H1 (cell line): ENCODE measurements around the gene PTPRT. TPM values are rescaled to one million over a fixed set of nuclear protein-coding genes. Genes with fewer than 3 reads are reported as not detected.

ENCODE experiments used
- CTCF ChIA-PET: fragments of 300-600 bp; sonication (Branson Sonifier 250); formaldehyde crosslinking; loops from one replicate; lab custom pipeline; 2021; ENCODE audit not compliant: partially characterized antibody; lab: Charles Lee
- POLR2A ChIA-PET: fragments of 300-600 bp; sonication (Branson Sonifier 250); formaldehyde crosslinking; loops from one replicate; lab custom pipeline; 2021; ENCODE audit warnings: inconsistent platforms; ENCODE audit not compliant: partially characterized antibody; lab: Charles Lee
- DNase-seq, 2 experiments: peaks; one replicate each; pipeline versions ENCODE4 v3.0.0 to v3.0.0-alpha.2; 2010 to 2022; ENCODE audit warnings: low spot score in 2 of 2, low read depth in 1 of 2, mixed read lengths in 1 of 2
- FAIRE-seq: peaks from 2 replicates; lab custom pipeline; 2011; peaks lifted over from hg19 to GRCh38; lab: Jason Lieb, UNC
- H2AFZ ChIP-seq: 2 replicates; pipeline ENCODE4 v1.8.1; 2012; ENCODE audit warnings: low read length, inconsistent platforms
- H2AK5ac ChIP-seq: 2 replicates; pipeline ENCODE4 v1.6.1; 2013; ENCODE audit warnings: low read depth, low read length
- H2BK120ac ChIP-seq: replicated peaks from 2 replicates; pipeline ENCODE3; 2013; ENCODE audit warnings: low read depth, low read length, inconsistent platforms
- H2BK12ac ChIP-seq: 2 replicates; pipeline ENCODE4 v1.6.1; 2013; ENCODE audit warnings: low read depth, low read length
- H2BK15ac ChIP-seq: 2 replicates; pipeline ENCODE4 v1.6.1; 2013; ENCODE audit warnings: low read length
- H2BK20ac ChIP-seq: 2 replicates; pipeline ENCODE4 v1.6.1; 2013; ENCODE audit warnings: low read length
- H2BK5ac ChIP-seq: 2 replicates; pipeline ENCODE4 v1.6.1; 2013; ENCODE audit warnings: low read depth, low read length
- H3K14ac ChIP-seq: 2 replicates; pipeline ENCODE4 v1.6.1; 2013; ENCODE audit warnings: inconsistent platforms; ENCODE audit not compliant: insufficient read length
- H3K18ac ChIP-seq: 2 replicates; pipeline ENCODE4 v1.6.1; 2013; ENCODE audit warnings: low read length; ENCODE audit errors: extremely low read depth
- H3K23ac ChIP-seq: 2 replicates; pipeline ENCODE4 v1.6.1; 2013; ENCODE audit warnings: inconsistent platforms; ENCODE audit not compliant: insufficient read length
- H3K23me2 ChIP-seq: 2 replicates; pipeline ENCODE4 v1.6.1; 2013; ENCODE audit warnings: low read depth, low read length
- H3K27ac ChIP-seq: 2 replicates; pipeline ENCODE4 v1.6.1; 2011; ENCODE audit warnings: low read depth, low read length, inconsistent platforms
- H3K27me3 ChIP-seq, 4 experiments: replicated peaks in 1 of 4; 1 replicate in 1 of 4; 2 replicates in 3 of 4; pipeline versions ENCODE4 v1.6.1 to v1.8.1; 2011 to 2013; ENCODE audit warnings: low read length in 3 of 4, mild to moderate bottlenecking in 3 of 4, inconsistent platforms in 2 of 4, mixed read lengths in 2 of 4, moderate library complexity in 1 of 4; ENCODE audit not compliant: control insufficient read depth in 3 of 4, insufficient read depth in 3 of 4; ENCODE audit errors: extremely low read depth in 1 of 4
- H3K36me3 ChIP-seq, 4 experiments: 2 replicates each; pipeline versions ENCODE4 v1.6.1 to v1.8.1; 2011 to 2013; ENCODE audit warnings: mild to moderate bottlenecking in 4 of 4, low read length in 3 of 4, moderate library complexity in 2 of 4, control low read depth in 1 of 4, inconsistent platforms in 1 of 4; ENCODE audit not compliant: insufficient read depth in 4 of 4, control insufficient read depth in 2 of 4
- H3K4ac ChIP-seq: replicated peaks from 2 replicates; pipeline ENCODE3; 2013; ENCODE audit warnings: low read length, low read depth, mixed read lengths, inconsistent platforms; ENCODE audit not compliant: insufficient read length
- H3K4me1 ChIP-seq, 4 experiments: replicated peaks in 1 of 4; 1 replicate in 1 of 4; 2 replicates in 3 of 4; pipeline versions ENCODE4 v1.6.1 to v1.8.1; 2011 to 2013; ENCODE audit warnings: low read length in 3 of 4, inconsistent platforms in 2 of 4, mixed read lengths in 1 of 4; ENCODE audit not compliant: insufficient read depth in 4 of 4, control insufficient read depth in 3 of 4
- H3K4me2 ChIP-seq, 2 experiments: 2 replicates each; pipeline versions ENCODE4 v1.6.1 to v1.8.1; 2011 to 2013; ENCODE audit warnings: low read depth in 2 of 2, low read length in 2 of 2, control low read depth in 1 of 2, inconsistent platforms in 1 of 2, mild to moderate bottlenecking in 1 of 2; ENCODE audit not compliant: insufficient read depth in 1 of 2
- H3K4me3 ChIP-seq, 4 experiments: fragments of 200-600, 300-600 bp in 1 of 4; sonication (generic), shearing (Covaris generic), sonication (Bioruptor Twin) in 1 of 4; 2 replicates each; pipeline versions ENCODE4 v1.5.1 to v1.8.1; 2011 to 2016; ENCODE audit warnings: low read length in 4 of 4, low read depth in 3 of 4, control low read depth in 2 of 4, inconsistent platforms in 2 of 4, mild to moderate bottlenecking in 2 of 4, mixed read lengths in 1 of 4, moderate library complexity in 1 of 4; ENCODE audit not compliant: insufficient read depth in 2 of 4; ENCODE audit errors: extremely low read depth in 1 of 4
- H3K56ac ChIP-seq: replicated peaks from 2 replicates; pipeline ENCODE3; 2013; ENCODE audit warnings: low read depth, mild to moderate bottlenecking, mixed read lengths, low read length, inconsistent platforms; ENCODE audit not compliant: insufficient read length
- H3K79me1 ChIP-seq: 2 replicates; pipeline ENCODE4 v1.6.1; 2013; ENCODE audit warnings: low read depth, low read length, control low read depth
- H3K79me2 ChIP-seq, 2 experiments: 2 replicates each; pipeline versions ENCODE4 v1.6.1 to v1.8.1; 2012 to 2013; ENCODE audit warnings: low read length in 2 of 2, mild to moderate bottlenecking in 2 of 2, inconsistent platforms in 1 of 2; ENCODE audit not compliant: insufficient read depth in 2 of 2, control insufficient read depth in 1 of 2
- H3K9ac ChIP-seq, 4 experiments: replicated peaks in 1 of 4; 1 replicate in 1 of 4; 2 replicates in 3 of 4; pipeline versions ENCODE4 v1.6.1 to v1.8.1; 2011 to 2013; ENCODE audit warnings: low read depth in 3 of 4, low read length in 3 of 4, control low read depth in 2 of 4, mild to moderate bottlenecking in 2 of 4, moderate library complexity in 2 of 4, inconsistent platforms in 1 of 4; ENCODE audit errors: extremely low read depth in 1 of 4
- H3K9me3 ChIP-seq, 2 experiments: 2 replicates each; pipeline versions ENCODE4 v1.6.1 to v1.8.1; 2012 to 2013; ENCODE audit warnings: mild to moderate bottlenecking in 2 of 2, moderate library complexity in 2 of 2, control low read depth in 1 of 2, inconsistent platforms in 1 of 2, low read depth in 1 of 2, low read length in 1 of 2, mixed read lengths in 1 of 2; ENCODE audit not compliant: insufficient read depth in 2 of 2
- H4K20me1 ChIP-seq, 2 experiments: replicated peaks in 1 of 2; 2 replicates each; pipeline versions ENCODE3 to v1.8.1; 2011 to 2013; ENCODE audit warnings: inconsistent platforms in 2 of 2, low read length in 2 of 2, mild to moderate bottlenecking in 1 of 2; ENCODE audit not compliant: insufficient read depth in 2 of 2, control insufficient read depth in 1 of 2
- H4K5ac ChIP-seq: 2 replicates; pipeline ENCODE4 v1.6.1; 2013; ENCODE audit warnings: low read length, low read depth, mixed read lengths, inconsistent platforms; ENCODE audit not compliant: insufficient read length
- H4K8ac ChIP-seq: 2 replicates; pipeline ENCODE4 v1.8.0; 2013; ENCODE audit warnings: mild to moderate bottlenecking, moderate library complexity, low read length, inconsistent platforms; ENCODE audit not compliant: insufficient read depth; ENCODE audit errors: extremely low read depth
- H4K91ac ChIP-seq: replicated peaks from 2 replicates; pipeline ENCODE3; 2013; ENCODE audit warnings: low read length, mixed read lengths, inconsistent platforms; ENCODE audit not compliant: insufficient read length
- WGBS, 2 experiments: shearing (Covaris generic) in 1 of 2; methylation state at CpG; one replicate each; pipeline versions ENCODE4 v1.1.6 to v1.1.7; 2013 to 2015; ENCODE audit warnings: low lambda C conversion rate in 2 of 2, mixed read lengths in 2 of 2, inconsistent platforms in 1 of 2, low coverage in 1 of 2, missing lambda C conversion rate in 1 of 2; ENCODE audit not compliant: insufficient replicate concordance in 2 of 2, insufficient coverage in 1 of 2, insufficient read length in 1 of 2; ENCODE audit errors: extremely low coverage in 1 of 2, missing lambda C conversion rate in 1 of 2; 5-methylcytosine and 5-hydroxymethylcytosine counted together
- polyA plus RNA-seq, 7 experiments: library from polyadenylated mRNA; depleted of rRNA in 3 of 7; stranded (reverse) in 5 of 7; unstranded in 2 of 7; fragments of >200 nt in 5 of 7; fragments of 200-250 nt in 2 of 7; gene quantifications; 1 replicate in 5 of 7; 2 replicates in 1 of 7; 4 replicates in 1 of 7; pipeline versions ENCODE4 v1.2.1 to v1.2.3, GENCODE V29; 2011 to 2013; ENCODE audit warnings: missing spikeins in 2 of 7, mixed read lengths in 2 of 7
- total RNA-seq: library from RNA; stranded (reverse); fragmentation: NEBNext Ultra II Directional; extraction: Animal tissue kit (Norgen Biotek cat#: 25700); gene quantifications from 2 replicates; pipeline ENCODE4 v1.2.1, GENCODE V29; 2021

Gene PTPRT
- total and polyA plus RNA-seq, 2 of the 8 experiments (the other 6 are each of a cell fraction or from before 2014, with no cell fraction given), result 0.33 to 1.8 TPM

GRCh38 chr20:43202100-43202499, 12.4 kb upstream of the PTPRT start:
- Histone ChIP-seq H3K9ac (no peak overlapping the region), H2BK15ac (no peak overlapping the region), H2BK120ac (no peak overlapping the region), H3K4me3 (no peak overlapping the region), H4K91ac (no peak overlapping the region), H3K79me1 (no peaks in the 10 kb centered on the region), H3K27me3 (peaks cover 0 to 3% (median under 1%) of the 10 kb centered on the region in 4 experiments; a peak in 4 of 7 replicates), H3K18ac (no peak overlapping the region), H4K5ac (no peak overlapping the region), H3K4ac (no peak overlapping the region), H3K23me2 (no peaks in the 10 kb centered on the region), H3K14ac (no peak overlapping the region), H3K56ac (no peak overlapping the region), H4K8ac (no peak overlapping the region), H3K36me3 (no peaks in the 10 kb centered on the region), H3K23ac (no peak overlapping the region), H2AK5ac (no peak overlapping the region), H3K79me2 (no peaks in the 10 kb centered on the region), H3K4me1 (peaks cover 0 to 3% (median under 1%) of the 10 kb centered on the region in 4 experiments; a peak in 2 of 7 replicates), H2AFZ (no peak overlapping the region), H2BK12ac (no peak overlapping the region), H3K27ac (no peak overlapping the region), H2BK5ac (no peak overlapping the region), H4K20me1 (no peaks in the 10 kb centered on the region), H3K4me2 (no peak overlapping the region), H2BK20ac (no peak overlapping the region), H3K9me3 (peaks cover 3 to 6% of the 10 kb centered on the region in 2 experiments; a peak in 2 of 4 replicates)
- FAIRE-seq, result no peak
- DNase-seq, result no peak
- CTCF ChIA-PET, result interaction anchor here (0.6 to 2.4 kb wide), 7 partner anchors 8 to 1081 kb away, joined by 3 to 18 read pairs (median 3); no protein-coding TSS in a partner anchor
- POLR2A ChIA-PET, result interaction anchor here (0.6 kb wide), 1 partner anchor 1124 kb away, joined by 3 read pairs; no protein-coding TSS in a partner anchor
- WGBS, 2 experiments, result 94% methylated on average over 6 of the region's 6 CpGs; no CpG with 5 or more reads in 1 of the 2 experiments
